ENCODE data around the gene MRGPRE.
"Not testable (repeated sequence)": the region's sequence is repeated elsewhere in the genome, so short reads cannot be mapped to it uniquely, and the experiment has no call there.

MRGPRE gene, protein sequence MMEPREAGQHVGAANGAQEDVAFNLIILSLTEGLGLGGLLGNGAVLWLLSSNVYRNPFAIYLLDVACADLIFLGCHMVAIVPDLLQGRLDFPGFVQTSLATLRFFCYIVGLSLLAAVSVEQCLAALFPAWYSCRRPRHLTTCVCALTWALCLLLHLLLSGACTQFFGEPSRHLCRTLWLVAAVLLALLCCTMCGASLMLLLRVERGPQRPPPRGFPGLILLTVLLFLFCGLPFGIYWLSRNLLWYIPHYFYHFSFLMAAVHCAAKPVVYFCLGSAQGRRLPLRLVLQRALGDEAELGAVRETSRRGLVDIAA

GRCh38 chr11:3231851-3232744 lies at the start of gene MRGPRE:
Gene MRGPRE (minus strand): TSS chr11:3232417. CDS start chr11:3228799, 3,618 bp downstream.
- DNase-seq (ENCODE audit: low read depth): no peak
- no peak within 1 kb of the TSS for H3K4me3 ChIP-seq (ENCODE audit: low read depth, low read length)

DNA sequence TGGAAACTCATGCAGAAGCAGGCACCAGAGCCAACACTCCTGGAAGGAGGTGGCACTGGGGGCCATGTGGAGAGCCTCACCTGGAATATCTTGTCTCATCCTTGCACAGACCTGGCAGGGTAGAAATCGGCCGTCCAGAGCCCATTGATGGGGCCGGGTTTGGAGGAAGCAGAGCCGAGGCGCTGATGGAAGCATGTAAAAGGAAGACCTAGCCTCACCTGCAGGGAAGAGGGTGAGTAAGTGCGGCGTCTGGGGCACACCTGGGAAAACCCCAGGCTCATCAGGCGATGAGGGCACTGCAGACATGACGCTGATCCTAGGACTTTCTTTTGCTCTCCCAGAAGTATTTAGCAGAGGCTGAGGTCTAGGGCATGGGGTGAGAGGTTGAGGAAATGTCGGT lies 48.9 kb upstream of the MRGPRE start:
- H3K4me3 ChIP-seq (ENCODE audit: low read depth, low read length); DNase-seq (ENCODE audit: low read depth): not testable (repeated sequence)

- not testable (repeated sequence) for H3K4me3 ChIP-seq (ENCODE audit: low read depth, low read length); DNase-seq (ENCODE audit: low read depth)
Measured at GRCh38 chr11:3280662-3281061, 48.4 kb upstream of the MRGPRE start.

DNA sequence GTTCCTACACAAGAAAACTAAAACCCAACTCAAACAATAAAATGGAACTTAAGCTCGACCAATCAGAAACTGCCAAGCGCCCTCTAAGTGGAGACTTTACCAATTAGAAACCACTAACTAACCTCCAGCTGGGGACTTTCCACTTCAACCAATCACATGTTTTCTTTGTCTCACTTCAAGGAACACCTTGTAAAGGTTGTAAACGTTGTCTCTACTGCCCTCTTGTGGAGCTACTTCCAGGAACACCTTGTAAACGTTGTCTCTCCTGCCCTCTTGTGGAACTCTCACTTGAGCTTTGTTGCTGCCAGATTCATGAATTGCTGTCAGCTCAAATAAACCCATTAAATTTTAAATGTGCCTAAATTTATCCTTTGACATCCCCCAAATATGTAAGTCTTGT lies 46.7 kb upstream of the MRGPRE start:
- not testable (repeated sequence) for H3K4me3 ChIP-seq (ENCODE audit: low read depth, low read length); DNase-seq (ENCODE audit: low read depth)

- not testable (repeated sequence) for DNase-seq (ENCODE audit: low read depth); H3K4me3 ChIP-seq (ENCODE audit: low read depth, low read length)
Measured at GRCh38 chr11:3273629-3274028, 41.4 kb upstream of the MRGPRE start.

GRCh38 chr11:3262548-3262947 lies 30.3 kb upstream of the MRGPRE start:
- DNase-seq (ENCODE audit: low read depth); H3K4me3 ChIP-seq (ENCODE audit: low read depth, low read length): not testable (repeated sequence)

DNA sequence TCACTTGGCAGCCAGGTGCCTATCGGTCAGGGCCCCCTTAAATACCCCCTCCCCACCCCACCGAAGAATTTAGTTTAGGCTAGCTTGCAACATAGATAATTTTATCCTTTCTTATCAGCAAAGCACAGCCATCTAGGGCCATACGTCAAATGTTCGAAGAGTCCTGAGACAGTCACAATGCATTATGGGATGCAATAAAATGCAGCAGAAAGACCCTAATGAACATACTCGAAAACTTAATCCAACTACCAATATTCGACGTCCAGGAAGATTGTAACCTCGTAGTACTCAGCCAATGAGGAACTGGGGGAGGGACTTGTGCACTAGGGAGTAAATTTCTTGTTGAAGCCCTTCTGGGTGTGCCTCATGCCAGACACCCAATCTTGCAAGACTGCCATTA lies 29.6 kb upstream of the MRGPRE start:
- H3K4me3 ChIP-seq (ENCODE audit: low read depth, low read length); DNase-seq (ENCODE audit: low read depth): not testable (repeated sequence)

DNA sequence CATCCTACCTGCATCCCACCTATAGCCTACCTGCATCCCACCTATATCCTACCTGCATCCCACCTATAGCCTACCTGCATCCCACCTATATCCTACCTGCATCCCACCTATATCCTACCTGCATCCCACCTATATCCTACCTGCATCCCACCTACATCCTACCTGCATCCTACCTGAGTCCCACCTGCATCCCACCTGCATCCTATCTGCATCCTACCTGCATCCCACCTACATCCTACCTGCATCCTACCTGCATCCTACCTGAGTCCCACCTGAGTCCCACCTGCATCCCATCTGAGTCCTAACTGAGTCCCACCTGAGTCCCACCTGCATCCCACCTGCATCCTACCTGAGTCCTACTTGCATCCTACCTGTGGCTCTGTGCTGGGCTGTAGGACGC lies 25.3 kb upstream of the MRGPRE start:
- DNase-seq (ENCODE audit: low read depth); H3K4me3 ChIP-seq (ENCODE audit: low read depth, low read length): not testable (repeated sequence)

DNA sequence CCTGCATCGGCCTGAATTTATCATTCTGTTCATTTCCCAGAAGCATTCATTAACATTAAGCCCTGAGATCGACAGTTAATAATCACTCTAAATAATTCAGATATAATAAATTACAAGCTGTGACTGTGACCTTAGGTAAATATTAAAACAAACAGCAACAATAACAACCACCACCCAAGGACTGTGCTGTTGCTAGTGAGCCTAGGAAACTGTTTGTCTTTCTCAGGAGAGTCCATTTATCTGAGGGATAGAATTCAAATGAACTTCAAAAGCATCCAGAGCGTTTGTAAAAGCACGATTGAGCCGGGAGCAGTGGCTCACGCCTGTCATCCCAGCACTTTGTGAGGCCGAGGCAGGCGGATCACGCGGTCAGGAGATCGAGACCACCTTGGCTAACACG lies 23.0 kb upstream of the MRGPRE start:
- H3K4me3 ChIP-seq (ENCODE audit: low read depth, low read length); DNase-seq (ENCODE audit: low read depth): not testable (repeated sequence)

DNA sequence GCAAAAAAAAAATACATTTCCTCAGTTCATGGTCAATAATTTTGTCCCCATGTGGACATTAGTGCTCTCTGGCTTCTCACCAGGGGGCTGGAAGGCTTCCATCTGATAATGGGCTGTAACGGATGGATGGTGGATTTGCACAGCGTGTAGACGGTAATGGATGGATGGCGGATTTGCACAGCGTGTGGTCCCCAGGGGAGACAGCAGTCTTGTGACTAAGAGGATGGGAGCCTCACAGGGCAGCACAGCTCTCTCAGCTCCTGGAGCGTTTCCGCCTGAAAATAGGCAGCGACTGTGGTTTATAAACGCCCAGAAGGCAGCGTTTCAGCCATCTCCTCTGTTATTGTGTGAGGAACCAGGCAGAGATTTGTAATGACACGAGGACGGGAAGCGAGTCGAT lies 22.6 kb upstream of the MRGPRE start:
- not testable (repeated sequence) for H3K4me3 ChIP-seq (ENCODE audit: low read depth, low read length); DNase-seq (ENCODE audit: low read depth)

GRCh38 chr11:3245071-3245470 lies 12.9 kb upstream of the MRGPRE start:
- no peak overlapping the region for H3K4me3 ChIP-seq (ENCODE audit: low read depth, low read length)

DNA sequence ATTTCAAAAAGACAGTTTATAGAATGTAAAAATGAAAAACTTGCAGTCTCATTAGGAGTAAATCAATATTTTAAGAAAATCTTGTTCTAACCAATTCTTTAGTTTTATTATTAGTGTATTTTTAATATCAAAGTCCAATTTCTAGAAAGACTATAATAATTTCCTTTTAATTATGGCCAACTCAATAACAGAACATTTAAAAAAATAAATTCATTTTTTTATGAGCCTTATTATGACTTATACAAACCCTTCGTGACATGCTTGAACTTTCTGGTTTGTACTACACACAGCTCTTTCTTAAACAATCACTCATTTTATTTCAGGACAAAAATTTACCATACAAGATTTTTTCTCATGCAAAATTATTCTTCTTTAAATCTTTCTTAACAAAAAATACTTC lies 11.7 kb upstream of the MRGPRE start:
- no peak overlapping the region for H3K4me3 ChIP-seq (ENCODE audit: low read depth, low read length)
- DNase-seq (ENCODE audit: low read depth): no peak

More at GRCh38 chr11:3245071-3245470, 12.9 kb upstream of the MRGPRE start:
- DNase-seq (ENCODE audit: low read depth): no peak

DNA sequence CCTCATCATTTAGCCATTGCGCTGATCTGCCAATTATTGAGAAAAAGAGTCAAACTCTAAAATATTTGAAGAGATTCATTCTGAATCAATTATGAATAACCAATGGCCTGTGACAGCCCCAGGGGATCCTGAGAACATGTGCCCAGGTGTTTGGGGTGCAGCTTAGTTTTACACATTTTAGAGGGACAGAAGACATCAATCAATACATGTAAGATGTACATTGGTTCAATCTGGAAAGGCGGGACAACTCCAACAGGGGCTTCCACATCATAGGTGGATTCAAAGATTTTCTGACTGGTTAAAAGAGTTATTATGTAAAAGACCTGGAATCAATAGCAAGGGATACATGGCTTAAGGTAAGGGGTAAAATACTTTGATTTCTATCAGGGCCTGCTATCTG lies 4.9 kb upstream of the MRGPRE start:
- DNase-seq (ENCODE audit: low read depth): no peak
- H3K4me3 ChIP-seq (ENCODE audit: low read depth, low read length): no peak overlapping the region

DNA sequence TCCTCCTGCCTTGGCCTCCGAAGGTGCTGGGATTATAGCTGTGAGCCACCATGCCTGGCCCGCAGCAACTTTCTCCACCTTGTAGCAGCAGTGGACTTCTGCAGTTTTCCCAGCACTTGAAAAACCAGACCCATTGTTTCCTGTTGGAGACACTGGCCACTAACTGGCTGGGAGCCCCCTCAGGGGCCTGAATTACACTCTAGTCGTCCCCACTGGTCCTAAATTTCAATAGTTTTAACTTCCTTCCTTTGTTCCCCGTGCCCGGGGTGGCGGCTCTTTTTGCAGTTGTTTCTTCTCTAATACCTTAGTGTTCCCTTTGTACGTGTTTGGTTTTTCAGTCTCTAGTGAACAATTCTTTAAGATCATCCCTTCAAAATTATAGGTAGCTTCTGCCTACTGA lies 2.6 kb upstream of the MRGPRE start:
- no peak for DNase-seq (ENCODE audit: low read depth)
- H3K4me3 ChIP-seq (ENCODE audit: low read depth, low read length): no peak overlapping the region

DNA sequence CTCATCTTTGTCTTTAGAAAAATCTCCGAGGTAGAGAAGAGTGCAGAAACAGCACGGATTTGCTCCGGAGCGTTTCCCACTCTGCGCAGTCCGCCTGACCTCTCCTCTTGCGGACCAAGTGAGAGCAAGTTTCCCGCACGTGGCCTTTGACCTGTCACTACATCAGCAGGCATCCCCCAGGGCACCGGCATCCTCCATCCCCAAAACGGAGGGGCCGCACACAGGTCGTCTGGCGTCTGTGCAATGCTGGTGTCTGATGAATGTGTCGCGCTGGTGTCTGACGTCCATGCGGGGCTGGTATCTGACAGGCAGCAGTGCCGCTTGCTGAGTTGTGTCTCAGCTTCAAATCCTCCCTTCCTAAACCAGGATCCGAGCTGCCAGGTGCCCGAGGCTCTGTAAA lies 739 bp upstream of the MRGPRE start:
- no peak for DNase-seq (ENCODE audit: low read depth)
- H3K4me3 ChIP-seq (ENCODE audit: low read depth, low read length): no peak overlapping the region

DNA sequence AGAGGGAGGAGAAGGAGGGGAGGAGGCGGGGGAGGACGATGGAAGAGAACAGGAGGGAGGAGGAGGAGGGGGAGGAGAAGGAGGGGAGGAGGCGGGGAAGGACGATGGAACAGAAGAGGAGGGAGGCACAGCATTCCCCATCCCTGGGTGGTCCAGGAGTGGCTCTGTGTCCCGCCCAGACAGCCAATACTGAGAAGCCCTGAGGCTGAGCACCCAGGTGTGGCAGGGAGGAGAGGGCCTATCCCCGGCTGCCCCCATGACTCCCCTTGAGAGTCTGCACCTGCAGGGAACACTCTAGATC lies 717 bp downstream of the MRGPRE start:
- DNase-seq (ENCODE audit: low read depth): no peak
- H3K4me3 ChIP-seq (ENCODE audit: low read depth, low read length): no peak overlapping the region

DNA sequence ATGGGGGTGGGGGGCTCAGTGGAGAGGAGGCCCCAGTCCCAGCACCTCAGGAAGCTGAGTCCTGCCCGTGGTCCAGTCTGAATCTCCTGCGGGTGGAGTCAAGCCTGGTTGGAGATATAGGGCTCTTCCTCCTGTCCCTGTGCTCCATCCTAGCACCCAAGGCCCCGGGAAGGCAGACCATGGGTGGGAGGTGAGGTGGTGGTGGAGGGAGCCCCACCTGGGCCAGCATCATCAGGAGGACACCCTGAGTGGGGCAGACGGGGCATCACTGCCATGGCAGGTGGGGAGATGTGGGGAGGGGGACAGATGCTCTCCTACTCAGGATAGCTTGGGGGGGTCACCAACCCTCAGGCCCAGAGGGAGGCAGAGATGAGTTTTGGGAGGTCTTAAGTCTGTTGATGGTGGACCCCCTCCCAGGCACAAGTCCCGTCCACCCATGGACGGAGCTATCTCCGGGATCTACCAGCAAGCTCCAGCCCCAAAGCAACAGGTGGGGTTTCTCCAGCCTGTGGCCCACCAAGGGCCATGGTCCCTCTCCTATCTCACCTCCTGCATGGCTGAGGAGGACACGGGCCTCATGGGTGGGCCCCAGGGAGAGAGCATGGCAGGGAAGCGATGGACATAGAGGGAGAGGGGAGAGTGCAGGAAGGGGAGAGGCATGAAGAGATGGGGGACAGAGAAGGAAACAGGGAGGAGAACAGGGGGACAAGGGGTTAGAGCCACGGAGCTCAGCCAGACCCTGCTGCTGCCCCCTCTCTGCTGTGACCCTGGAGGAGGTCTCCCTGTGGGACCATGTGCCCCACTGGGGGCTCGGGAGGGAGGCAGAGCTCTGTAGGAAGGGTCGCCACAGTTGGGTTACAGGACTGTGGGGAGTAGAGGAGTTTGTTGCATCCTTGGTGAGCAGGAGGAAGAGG lies 1.3 kb downstream of the MRGPRE start:
- DNase-seq (ENCODE audit: low read depth): no peak

GRCh38 chr11:3229673-3230630 lies 2.3 kb downstream of the MRGPRE start:
- no peak overlapping the region for H3K4me3 ChIP-seq (ENCODE audit: low read depth, low read length)
- DNase-seq (ENCODE audit: low read depth): no peak

More for the DNA sequence above, 1.3 kb downstream of the MRGPRE start:
- H3K4me3 ChIP-seq (ENCODE audit: low read depth, low read length): no peak overlapping the region

DNA sequence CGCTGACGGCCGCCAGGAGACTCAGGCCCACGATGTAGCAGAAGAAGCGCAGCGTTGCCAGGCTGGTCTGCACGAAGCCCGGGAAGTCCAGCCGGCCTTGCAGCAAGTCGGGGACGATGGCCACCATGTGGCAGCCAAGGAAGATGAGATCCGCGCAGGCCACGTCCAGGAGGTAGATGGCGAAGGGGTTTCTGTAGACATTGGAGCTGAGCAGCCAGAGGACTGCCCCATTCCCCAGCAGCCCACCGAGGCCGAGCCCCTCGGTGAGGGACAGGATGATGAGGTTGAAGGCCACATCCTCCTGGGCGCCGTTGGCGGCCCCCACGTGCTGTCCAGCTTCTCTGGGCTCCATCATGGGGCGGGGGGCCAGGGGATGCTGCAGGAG lies 3.8 kb downstream of the MRGPRE start:
- DNase-seq (ENCODE audit: low read depth): no peak

More for the DNA sequence above, 3.8 kb downstream of the MRGPRE start:
- no peak overlapping the region for H3K4me3 ChIP-seq (ENCODE audit: low read depth, low read length)
